ENCODE measurements around the gene KIF26B. TPM values are rescaled to one million over a fixed set of nuclear protein-coding genes. Genes with fewer than 3 reads are reported as not detected.
A peak's percentile ranks its signal among the peaks of the same experiment; 100 is the strongest.
"Not testable (repeated sequence)": the region's sequence is repeated elsewhere in the genome, so short reads cannot be mapped to it uniquely, and the experiment has no call there.

The KIF26B gene
- total and polyA plus RNA-seq, 2 donors: 0.43 to 1.6 TPM

GRCh38 chr1:245345191-245345884 is 190.6 kb downstream of the KIF26B start:
- H3K4me1 ChIP-seq (ENCODE audit: control insufficient read depth in 2 of 2, insufficient read depth in 2 of 2, low read length in 2 of 2): peaks cover 0 to 8% of the 10 kb centered on the region in 2 donors
- H3K27ac ChIP-seq (ENCODE audit: low read depth in 1 of 2, low read length in 1 of 2): no peak overlapping the region
- no peaks in the 10 kb centered on the region for H3K9me3 ChIP-seq (ENCODE audit: control insufficient read depth in 2 of 2, insufficient read depth in 1 of 2, low read length in 1 of 2)
- H3K4me3 ChIP-seq (ENCODE audit: low read length in 2 of 2): no peak overlapping the region
- 78% methylated on average over 25 of the region's 25 CpGs for WGBS
- H3K36me3 ChIP-seq (ENCODE audit: control insufficient read depth in 2 of 2, insufficient read depth in 2 of 2, low read length in 1 of 2): no peaks in the 10 kb centered on the region
- DNase-seq (ENCODE audit: low read depth in 6 of 9, low spot score in 9 of 9): peak in 1 of 9 donors; percentile 15
- H3K27me3 ChIP-seq (ENCODE audit: control insufficient read depth in 2 of 2, insufficient read depth in 1 of 2, low read length in 1 of 2): no peaks in the 10 kb centered on the region

GRCh38 chr1:245348626-245349025 is 193.8 kb downstream of the KIF26B start:
- H3K36me3 ChIP-seq (ENCODE audit: control insufficient read depth in 2 of 2, insufficient read depth in 2 of 2, low read length in 1 of 2): no peaks in the 10 kb centered on the region
- WGBS: 96% methylated on average over 9 of the region's 9 CpGs
- peaks cover 0 to 14% of the 10 kb centered on the region in 2 donors for H3K4me1 ChIP-seq (ENCODE audit: control insufficient read depth in 2 of 2, insufficient read depth in 2 of 2, low read length in 2 of 2)
- H3K27me3 ChIP-seq (ENCODE audit: control insufficient read depth in 2 of 2, insufficient read depth in 1 of 2, low read length in 1 of 2): no peaks in the 10 kb centered on the region
- H3K9me3 ChIP-seq (ENCODE audit: control insufficient read depth in 2 of 2, insufficient read depth in 1 of 2, low read length in 1 of 2): no peaks in the 10 kb centered on the region
- H3K4me3 ChIP-seq (ENCODE audit: low read length in 2 of 2): no peak overlapping the region
- no peak for DNase-seq (ENCODE audit: low read depth in 6 of 9, low spot score in 9 of 9)
- H3K27ac ChIP-seq (ENCODE audit: low read depth in 1 of 2, low read length in 1 of 2): no peak overlapping the region

GRCh38 chr1:245353411-245353810 is 198.6 kb downstream of the KIF26B start:
- H3K4me3 ChIP-seq (ENCODE audit: low read length in 2 of 2): no peak overlapping the region
- H3K27ac ChIP-seq (ENCODE audit: low read depth in 1 of 2, low read length in 1 of 2): no peak overlapping the region
- H3K9me3 ChIP-seq (ENCODE audit: control insufficient read depth in 2 of 2, insufficient read depth in 1 of 2, low read length in 1 of 2): no peaks in the 10 kb centered on the region
- no peaks in the 10 kb centered on the region for H3K27me3 ChIP-seq (ENCODE audit: control insufficient read depth in 2 of 2, insufficient read depth in 1 of 2, low read length in 1 of 2)
- H3K4me1 ChIP-seq (ENCODE audit: control insufficient read depth in 2 of 2, insufficient read depth in 2 of 2, low read length in 2 of 2): peaks cover 0 to 15% of the 10 kb centered on the region in 2 donors
- no peak for DNase-seq (ENCODE audit: low read depth in 6 of 9, low spot score in 9 of 9)
- H3K36me3 ChIP-seq (ENCODE audit: control insufficient read depth in 2 of 2, insufficient read depth in 2 of 2, low read length in 1 of 2): no peaks in the 10 kb centered on the region
- WGBS: 92% methylated on average over 7 of the region's 7 CpGs

- Histone ChIP-seq H3K4me3 (ENCODE audit: low read length in 2 of 2) (no peak overlapping the region), H3K9me3 (ENCODE audit: control insufficient read depth in 2 of 2, insufficient read depth in 1 of 2, low read length in 1 of 2) (no peaks in the 10 kb centered on the region), H3K27ac (ENCODE audit: low read depth in 1 of 2, low read length in 1 of 2) (no peak overlapping the region), H3K4me1 (ENCODE audit: control insufficient read depth in 2 of 2, insufficient read depth in 2 of 2, low read length in 2 of 2) (peaks cover 0 to 15% of the 10 kb centered on the region in 2 donors), H3K27me3 (ENCODE audit: control insufficient read depth in 2 of 2, insufficient read depth in 1 of 2, low read length in 1 of 2) (no peaks in the 10 kb centered on the region), H3K36me3 (ENCODE audit: control insufficient read depth in 2 of 2, insufficient read depth in 2 of 2, low read length in 1 of 2) (no peaks in the 10 kb centered on the region)
- DNase-seq (ENCODE audit: low read depth in 6 of 9, low spot score in 9 of 9): peak in 1 of 9 donors; percentile 24
- 74% methylated on average over 19 of the region's 19 CpGs for WGBS
Observed at GRCh38 chr1:245353915-245354775, 199.4 kb downstream of the KIF26B start.

- H3K4me3 ChIP-seq (ENCODE audit: low read length in 2 of 2); H3K27ac ChIP-seq (ENCODE audit: low read depth in 1 of 2, low read length in 1 of 2); DNase-seq (ENCODE audit: low read depth in 6 of 9, low spot score in 9 of 9); H3K36me3 ChIP-seq (ENCODE audit: control insufficient read depth in 2 of 2, insufficient read depth in 2 of 2, low read length in 1 of 2); H3K9me3 ChIP-seq (ENCODE audit: control insufficient read depth in 2 of 2, insufficient read depth in 1 of 2, low read length in 1 of 2); H3K27me3 ChIP-seq (ENCODE audit: control insufficient read depth in 2 of 2, insufficient read depth in 1 of 2, low read length in 1 of 2): not testable (repeated sequence)
- 84% methylated on average over 14 of the region's 14 CpGs for WGBS
- peaks cover 0 to 15% of the 10 kb centered on the region in 2 donors for H3K4me1 ChIP-seq (ENCODE audit: control insufficient read depth in 2 of 2, insufficient read depth in 2 of 2, low read length in 2 of 2)
Observed at GRCh38 chr1:245355851-245356630, 201.3 kb downstream of the KIF26B start.

- Histone ChIP-seq H3K27me3 (ENCODE audit: control insufficient read depth in 2 of 2, insufficient read depth in 1 of 2, low read length in 1 of 2) (peaks cover 0 to 3% of the 10 kb centered on the region in 2 donors), H3K36me3 (ENCODE audit: control insufficient read depth in 2 of 2, insufficient read depth in 2 of 2, low read length in 1 of 2) (no peaks in the 10 kb centered on the region), H3K4me1 (ENCODE audit: control insufficient read depth in 2 of 2, insufficient read depth in 2 of 2, low read length in 2 of 2) (peaks cover 0 to 15% of the 10 kb centered on the region in 2 donors), H3K4me3 (ENCODE audit: low read length in 2 of 2) (no peak overlapping the region), H3K9me3 (ENCODE audit: control insufficient read depth in 2 of 2, insufficient read depth in 1 of 2, low read length in 1 of 2) (no peaks in the 10 kb centered on the region), H3K27ac (ENCODE audit: low read depth in 1 of 2, low read length in 1 of 2) (no peak overlapping the region)
- WGBS: 97% methylated on average over 10 of the region's 10 CpGs
- DNase-seq (ENCODE audit: low read depth in 6 of 9, low spot score in 9 of 9): no peak
Observed at GRCh38 chr1:245356891-245357585, 202.3 kb downstream of the KIF26B start.

GRCh38 chr1:245359101-245359680 is 204.4 kb downstream of the KIF26B start:
- peaks cover 0 to 12% of the 10 kb centered on the region in 2 donors for H3K4me1 ChIP-seq (ENCODE audit: control insufficient read depth in 2 of 2, insufficient read depth in 2 of 2, low read length in 2 of 2)
- H3K36me3 ChIP-seq (ENCODE audit: control insufficient read depth in 2 of 2, insufficient read depth in 2 of 2, low read length in 1 of 2); H3K9me3 ChIP-seq (ENCODE audit: control insufficient read depth in 2 of 2, insufficient read depth in 1 of 2, low read length in 1 of 2); H3K4me3 ChIP-seq (ENCODE audit: low read length in 2 of 2); DNase-seq (ENCODE audit: low read depth in 6 of 9, low spot score in 9 of 9); H3K27ac ChIP-seq (ENCODE audit: low read depth in 1 of 2, low read length in 1 of 2); H3K27me3 ChIP-seq (ENCODE audit: control insufficient read depth in 2 of 2, insufficient read depth in 1 of 2, low read length in 1 of 2): not testable (repeated sequence)
- WGBS: 90% methylated on average over 12 of the region's 12 CpGs

- DNase-seq (ENCODE audit: low read depth in 6 of 9, low spot score in 9 of 9): no peak
- 94% methylated on average over 11 of the region's 11 CpGs for WGBS
Observed at GRCh38 chr1:245361065-245361464, 206.3 kb downstream of the KIF26B start.

More at GRCh38 chr1:245361065-245361464, 206.3 kb downstream of the KIF26B start:
- Histone ChIP-seq H3K27me3 (ENCODE audit: control insufficient read depth in 2 of 2, insufficient read depth in 1 of 2, low read length in 1 of 2) (peaks cover 0 to 3% of the 10 kb centered on the region in 2 donors), H3K4me1 (ENCODE audit: control insufficient read depth in 2 of 2, insufficient read depth in 2 of 2, low read length in 2 of 2) (peaks cover 0 to 21% of the 10 kb centered on the region in 2 donors), H3K4me3 (ENCODE audit: low read length in 2 of 2) (no peak overlapping the region), H3K36me3 (ENCODE audit: control insufficient read depth in 2 of 2, insufficient read depth in 2 of 2, low read length in 1 of 2) (no peaks in the 10 kb centered on the region), H3K27ac (ENCODE audit: low read depth in 1 of 2, low read length in 1 of 2) (no peak overlapping the region), H3K9me3 (ENCODE audit: control insufficient read depth in 2 of 2, insufficient read depth in 1 of 2, low read length in 1 of 2) (no peaks in the 10 kb centered on the region)

All from thymus (tissue), 11 donors.